HG03432 (cell line): Measurements from ENCODE around the gene DPF3.

Experiments
- ATAC-seq: cut with Tn5 transposase; IDR thresholded peaks from one replicate; pipeline ENCODE4 v1.9.1; 2021; ENCODE audit warnings: mild to moderate bottlenecking, moderate library complexity; ENCODE audit not compliant: unreplicated experiment

DPF3 gene

DNA sequence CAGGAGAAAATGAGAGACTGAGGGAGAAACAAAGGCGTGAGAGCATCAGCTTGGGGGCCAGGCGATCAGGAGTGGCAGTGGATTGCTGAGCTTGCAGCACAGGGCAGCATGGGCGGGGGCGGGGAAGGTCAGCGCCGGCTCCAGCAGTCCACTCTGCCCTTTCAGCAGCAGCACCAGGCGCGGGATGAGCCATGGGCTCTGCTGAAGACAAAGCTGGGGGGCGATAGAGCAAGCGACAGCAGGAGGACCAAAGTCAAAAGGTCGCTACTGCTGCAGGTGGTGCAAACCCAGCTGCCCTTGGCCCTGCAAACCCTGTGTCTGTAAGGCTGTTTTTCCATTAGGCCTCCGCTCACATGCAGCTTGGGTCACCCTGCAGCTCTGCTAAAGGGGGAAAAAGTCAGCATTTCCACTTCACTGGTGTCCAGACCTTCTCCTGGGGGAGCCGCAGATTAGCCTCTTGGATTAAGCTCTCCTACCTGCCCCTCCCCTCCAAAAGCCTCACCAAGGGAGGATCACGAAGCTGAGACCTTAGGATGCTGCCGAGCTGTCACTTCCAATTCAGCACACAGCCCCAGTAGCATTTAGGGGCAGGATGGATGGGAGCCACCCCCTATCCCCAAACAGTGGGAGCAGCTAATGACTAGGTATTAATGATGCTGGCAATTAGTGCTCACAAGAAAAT, 204.8 kb downstream of the DPF3 start:
- ATAC-seq, result no peak

DNA sequence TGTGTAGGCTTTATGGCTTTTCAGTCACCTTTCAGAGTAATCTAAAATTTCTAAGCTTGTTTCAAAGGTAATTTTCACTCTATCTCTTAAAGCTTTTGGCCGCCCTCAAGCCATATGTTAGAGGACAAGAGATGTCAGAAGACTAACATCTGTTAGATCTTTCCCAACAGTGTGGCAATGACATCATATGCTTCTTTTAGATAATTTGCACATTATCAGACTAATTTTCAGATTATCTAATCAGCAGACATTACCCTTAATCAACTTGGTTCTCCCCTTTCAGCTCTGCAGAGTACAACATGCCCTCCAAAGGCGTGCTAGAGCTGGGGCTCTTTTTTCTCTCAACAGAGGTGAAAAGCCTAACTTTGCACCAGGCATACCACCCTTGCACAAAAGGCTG, 207.1 kb downstream of the DPF3 start:
- ATAC-seq, result no peak

DNA sequence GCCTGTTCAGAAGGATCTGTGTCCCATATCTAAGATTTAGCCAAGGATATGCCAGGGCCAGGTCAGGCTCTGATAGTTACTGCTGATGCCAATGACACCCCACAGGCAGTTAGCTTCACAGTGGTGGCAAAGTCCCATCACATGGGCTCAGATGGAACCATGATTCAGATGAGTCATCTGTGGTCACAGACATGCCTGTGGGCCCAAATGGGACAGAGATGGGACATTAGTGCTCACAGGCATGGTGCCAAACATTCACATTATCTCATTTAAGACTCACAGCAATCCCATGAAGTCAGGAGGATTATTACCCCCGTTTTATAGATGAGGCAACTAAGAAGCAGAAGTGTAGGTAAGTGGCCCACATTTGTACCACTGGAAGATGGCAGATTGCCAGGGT, 207.8 kb downstream of the DPF3 start:
- ATAC-seq, result no peak

DNA sequence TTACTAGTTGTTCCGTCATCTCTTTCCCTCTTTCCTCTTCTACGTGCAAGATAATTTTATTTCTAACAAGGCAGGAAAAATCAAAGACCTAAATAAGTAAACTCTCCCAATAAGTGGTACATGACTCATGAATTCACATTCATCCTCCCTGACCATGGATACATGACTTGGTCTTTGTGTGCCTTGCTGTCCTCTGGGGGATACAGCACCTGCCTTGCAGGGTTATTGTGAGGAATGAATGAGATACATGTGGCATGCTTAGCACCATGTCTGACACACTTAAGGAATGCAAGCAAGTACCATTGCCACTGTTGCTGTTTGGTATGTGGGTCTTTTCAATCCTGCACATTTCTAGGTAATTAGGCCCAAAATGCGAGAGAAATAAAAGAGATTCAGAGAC, 208.4 kb downstream of the DPF3 start:
- no peak for ATAC-seq

DNA sequence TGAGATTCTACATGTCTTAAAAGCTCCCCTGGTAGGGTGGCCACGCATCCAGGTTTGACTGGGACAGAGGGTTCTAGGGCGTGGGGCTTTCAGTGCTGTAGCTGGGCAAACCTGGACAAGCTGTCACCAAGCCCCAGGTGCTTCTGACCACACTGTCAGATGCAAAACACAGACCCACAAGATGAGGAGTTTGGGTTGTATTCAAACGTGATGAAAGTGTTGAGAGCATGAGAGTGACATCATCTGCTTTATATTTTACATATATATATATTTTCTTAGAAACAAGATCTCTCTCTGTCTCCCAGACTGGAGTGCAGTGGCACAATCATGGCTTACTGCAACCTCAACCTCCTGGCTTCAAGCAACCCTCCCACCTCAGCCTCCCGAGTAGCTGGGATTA, 210.1 kb downstream of the DPF3 start:
- ATAC-seq, result no peak

DNA sequence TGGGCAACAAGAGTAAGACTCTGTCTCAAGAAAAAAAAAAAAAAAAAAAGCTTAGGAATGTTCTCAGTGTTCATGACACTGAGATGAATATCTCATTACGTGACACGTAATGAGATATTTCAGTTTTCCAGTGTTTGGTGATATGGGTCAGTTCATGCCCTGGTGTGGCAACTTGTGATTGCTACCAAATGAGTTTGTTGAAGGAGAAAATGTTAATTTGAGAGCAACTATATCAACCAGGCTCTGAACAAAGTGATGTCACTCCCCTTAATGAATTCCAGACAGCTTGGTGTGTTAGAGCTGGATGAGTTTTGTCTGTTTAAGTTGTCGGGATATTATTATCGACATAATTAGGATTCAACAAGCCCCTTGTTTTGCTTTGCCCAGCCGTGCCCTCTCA, 211.7 kb downstream of the DPF3 start:
- ATAC-seq, result no peak

DNA sequence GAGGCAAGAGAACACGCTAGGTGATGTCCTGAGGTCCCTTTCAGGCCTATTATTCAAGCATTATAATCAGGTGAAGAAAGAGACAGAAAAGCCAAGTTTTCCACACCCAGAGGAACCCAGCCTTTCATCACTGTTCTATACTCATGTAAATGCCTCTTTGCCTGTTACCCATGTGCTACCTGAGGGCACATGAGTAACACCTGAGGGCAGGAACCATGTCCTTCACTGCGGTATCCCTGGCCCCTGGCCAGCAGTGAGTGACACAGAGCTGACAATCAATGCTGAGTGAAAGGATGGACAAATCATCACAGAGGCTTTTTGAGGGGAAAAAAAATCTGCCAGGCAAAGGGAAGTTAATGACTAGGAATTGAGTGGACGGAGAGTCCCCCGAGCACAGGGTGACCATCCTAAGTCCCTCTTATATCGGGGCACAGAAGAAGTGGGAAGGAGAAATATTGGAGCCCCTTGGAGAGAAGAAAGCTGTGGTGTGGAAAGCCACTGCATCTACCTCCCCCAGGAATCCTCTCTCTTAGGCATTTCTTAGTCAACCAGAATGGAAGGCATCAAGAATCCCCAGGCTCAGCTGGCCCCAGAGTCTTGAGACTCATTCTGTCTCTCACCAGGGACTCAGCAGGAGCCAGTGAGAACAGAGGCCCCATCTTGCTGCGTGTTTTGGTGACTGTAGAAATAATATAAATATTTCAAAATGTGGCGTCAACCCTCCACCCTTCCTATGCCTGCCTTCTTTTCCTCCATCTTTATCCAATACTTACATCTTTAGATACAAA, 212.9 kb downstream of the DPF3 start:
- no peak for ATAC-seq

DNA sequence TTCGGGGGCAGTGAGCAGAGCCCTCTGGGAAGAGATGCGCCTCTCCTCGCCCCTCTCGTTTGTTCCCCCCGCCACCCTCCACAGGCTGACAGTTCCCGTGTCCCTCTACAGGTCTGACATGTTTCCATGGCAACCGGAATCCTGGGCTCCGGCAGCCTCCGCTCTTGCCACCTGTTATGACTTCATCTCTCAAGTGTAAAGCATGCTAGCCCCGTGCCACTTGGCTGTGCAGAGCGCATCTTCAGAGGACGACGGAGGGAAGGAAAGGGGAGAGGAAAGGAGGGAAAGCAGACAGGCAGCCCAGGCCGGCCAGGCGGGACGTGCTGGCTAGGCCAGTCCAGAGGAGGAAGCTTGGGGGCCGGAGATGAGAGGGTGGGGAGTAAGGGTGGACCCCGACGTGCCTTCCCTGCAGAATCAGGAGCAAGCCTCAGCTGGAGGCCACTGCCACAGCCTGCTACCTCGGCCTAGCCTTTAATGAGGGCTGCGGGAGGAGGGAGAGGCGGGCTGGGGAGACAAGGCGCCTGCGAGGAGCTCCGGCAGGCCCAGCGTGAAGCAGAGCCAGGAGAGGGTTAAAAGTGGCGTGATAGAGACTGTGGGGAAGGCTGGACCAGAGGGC, 214.3 kb downstream of the DPF3 start:
- ATAC-seq, result no peak

DNA sequence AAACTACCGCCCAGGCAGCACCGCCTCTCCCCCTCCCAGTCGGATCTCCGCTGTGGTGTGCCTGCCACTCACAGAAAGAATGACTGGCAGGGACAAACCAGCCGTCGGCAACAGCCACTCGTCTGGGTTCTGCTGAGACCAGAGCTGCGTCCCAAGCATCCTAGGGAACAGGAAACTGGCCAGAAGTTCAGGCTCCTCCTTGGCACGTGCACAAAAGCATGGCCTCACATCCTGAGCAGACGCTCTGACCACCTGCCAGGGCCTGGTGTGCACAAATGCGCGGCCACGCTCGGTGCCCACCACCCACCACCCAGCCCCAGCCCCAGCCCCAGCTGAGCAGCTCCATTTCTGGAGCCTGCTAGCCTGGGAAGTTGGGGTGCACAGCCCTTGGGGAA, 214.8 kb downstream of the DPF3 start:
- no peak for ATAC-seq

DNA sequence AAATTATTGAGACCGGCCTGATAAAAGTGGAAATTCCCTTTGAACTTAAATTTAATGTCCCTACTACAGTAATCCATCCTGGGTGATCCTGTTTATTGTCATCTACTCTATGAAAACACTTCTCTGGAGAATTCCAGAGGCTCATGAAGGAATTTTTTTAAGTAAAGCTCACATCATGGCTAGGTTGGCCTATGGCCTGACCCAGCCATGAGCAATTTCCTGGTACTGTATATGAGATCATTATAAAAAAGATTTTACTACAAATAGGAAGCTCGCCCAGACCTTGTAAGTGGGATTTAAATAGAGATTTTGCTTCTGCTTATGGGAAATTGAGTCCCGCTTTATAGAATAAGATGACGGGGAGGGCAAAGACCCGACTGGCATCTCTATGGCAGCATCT, 215.5 kb downstream of the DPF3 start:
- no peak for ATAC-seq

DNA sequence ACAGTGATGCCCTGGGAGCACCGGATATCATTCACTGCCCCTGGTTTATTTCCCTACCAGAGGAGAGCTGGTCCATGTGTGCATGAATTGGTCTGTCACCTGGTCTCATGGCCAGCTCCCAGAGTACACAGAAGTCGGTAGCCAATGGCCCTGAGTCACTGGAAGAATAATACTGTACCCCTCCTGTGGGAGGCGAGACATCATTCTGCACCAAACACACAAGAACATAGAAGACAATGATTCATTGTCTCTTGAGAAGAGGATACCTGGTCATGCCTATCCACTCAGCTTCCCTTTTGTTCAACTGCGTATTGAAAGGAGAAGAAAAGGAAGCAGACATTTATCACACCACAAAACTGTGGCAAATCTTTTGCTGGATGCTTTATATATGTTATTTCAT, 216.2 kb downstream of the DPF3 start:
- no peak for ATAC-seq

DNA sequence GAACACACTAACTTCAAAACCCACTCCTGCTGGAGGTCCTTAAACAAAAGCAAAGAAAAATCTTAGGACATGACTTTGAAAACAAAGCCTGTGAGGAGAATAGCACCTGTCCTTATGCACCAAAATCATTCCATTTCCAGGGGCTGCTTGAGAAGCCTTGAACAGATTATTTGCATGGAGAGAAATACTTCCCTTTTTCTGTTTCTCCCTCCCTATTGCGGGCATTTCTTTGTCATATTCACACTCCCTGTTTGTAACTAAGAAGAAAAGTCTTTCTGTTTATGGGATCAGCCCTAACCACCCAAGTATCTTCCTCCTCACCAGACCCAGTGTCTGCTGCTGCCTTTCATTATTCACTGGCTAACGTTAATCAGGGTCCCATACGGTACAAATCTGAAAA, 218.8 kb downstream of the DPF3 start:
- no peak for ATAC-seq

DNA sequence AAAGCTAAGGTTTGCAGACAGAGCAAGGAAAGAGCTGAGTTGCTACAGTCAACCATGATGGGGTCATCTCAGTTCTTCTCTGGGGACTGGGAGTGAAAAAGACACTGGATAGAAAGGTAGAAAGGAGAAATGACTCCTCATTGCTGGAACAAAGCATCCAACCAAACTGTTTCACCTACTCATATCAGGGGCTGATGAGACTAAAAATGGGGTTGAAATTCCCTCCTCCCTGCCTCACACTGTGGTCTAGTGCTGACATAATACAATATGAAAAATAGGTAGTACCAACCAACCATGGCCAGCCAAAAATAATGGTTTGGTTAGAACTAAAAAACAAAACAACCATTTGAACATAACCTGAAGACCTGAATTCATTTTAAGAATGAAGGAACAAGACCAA, 220.7 kb downstream of the DPF3 start:
- no peak for ATAC-seq

DNA sequence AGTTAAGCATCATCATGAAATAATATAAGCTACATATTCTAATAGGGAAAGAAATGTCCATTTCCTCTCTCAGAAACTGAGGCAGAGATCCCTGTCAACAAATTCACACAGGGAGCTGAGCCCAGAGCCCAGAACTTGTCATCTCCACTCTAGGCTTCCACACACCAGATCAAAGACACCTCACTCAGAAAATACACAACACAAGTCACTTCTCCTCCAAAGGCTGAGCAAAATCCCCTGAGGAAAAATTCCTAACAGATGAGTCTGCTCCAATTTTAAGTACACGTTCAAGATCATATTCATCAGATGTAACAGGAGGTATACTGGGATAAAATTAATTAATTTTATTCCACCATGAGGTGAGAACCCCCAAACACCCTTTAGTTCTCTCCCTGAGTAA, 227.3 kb downstream of the DPF3 start:
- no peak for ATAC-seq

DNA sequence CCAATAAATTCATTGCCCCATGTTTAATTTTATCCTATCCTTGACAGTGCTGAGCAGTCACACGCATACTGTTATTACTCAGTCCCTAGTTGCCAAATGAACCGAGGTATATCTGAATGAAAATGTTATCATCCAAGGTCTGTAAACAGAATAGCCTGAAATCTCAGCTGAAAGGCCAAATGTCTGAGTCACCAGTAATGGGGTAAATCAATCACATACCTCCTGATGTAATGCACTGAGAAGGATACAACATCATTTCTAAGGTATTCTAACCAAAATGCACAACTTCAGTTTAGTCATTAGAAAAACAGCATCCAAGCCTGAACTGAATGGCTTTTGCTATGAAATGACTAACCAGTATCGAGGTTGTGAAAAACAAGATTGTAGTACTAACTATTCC, 228.6 kb downstream of the DPF3 start:
- ATAC-seq, result no peak

DNA sequence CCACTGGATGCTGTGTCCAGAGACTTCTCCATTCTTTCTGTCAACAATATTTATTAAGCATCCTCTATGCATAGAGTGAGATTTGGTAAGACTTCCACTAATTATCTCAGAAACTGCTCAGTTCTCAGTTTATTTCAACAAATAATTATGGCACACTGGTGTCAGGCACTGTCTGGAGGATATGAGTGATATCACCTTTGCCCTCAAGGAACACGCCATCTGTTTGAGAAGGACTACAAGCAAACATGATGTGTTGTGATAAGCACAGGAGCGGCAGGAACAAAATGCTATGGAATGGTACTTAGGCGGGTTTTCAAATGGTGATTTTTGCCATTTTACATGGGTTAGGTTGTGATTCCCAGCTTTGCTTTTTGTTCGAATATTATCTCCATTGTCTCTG, 229.2 kb downstream of the DPF3 start:
- ATAC-seq, result no peak

DNA sequence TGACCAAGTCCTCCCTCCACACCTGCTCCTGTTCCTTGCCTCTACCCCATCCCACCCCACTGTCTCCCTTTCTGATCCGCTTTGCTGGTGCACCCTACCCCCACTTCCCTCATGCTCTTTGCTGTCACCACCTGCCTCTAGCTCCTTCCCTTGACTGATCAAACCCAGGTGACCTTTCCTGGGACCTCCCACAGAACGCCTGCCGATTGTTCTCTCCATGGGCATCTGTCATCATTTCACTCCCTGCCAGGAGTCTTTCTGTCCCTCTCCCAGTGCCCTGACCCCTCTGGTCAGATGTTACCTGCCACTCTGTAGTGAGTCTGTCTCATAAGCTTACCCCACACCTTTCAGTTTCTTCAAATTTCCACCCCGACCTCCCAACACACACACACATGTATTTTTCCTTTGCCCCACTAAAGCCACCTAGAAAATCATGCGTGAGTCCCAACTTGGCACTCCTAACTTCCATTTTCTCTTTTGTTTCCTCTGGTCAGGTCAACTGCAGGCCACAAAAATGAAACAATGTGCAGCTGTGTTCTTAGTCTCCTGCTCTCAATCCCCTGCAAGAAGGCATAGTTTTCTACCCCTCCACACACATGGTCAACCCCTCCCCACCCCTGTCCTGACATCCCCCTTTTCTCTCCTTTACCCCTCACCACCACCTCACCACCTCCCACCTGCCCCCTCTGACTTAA, 229.8 kb downstream of the DPF3 start:
- no peak for ATAC-seq

DNA sequence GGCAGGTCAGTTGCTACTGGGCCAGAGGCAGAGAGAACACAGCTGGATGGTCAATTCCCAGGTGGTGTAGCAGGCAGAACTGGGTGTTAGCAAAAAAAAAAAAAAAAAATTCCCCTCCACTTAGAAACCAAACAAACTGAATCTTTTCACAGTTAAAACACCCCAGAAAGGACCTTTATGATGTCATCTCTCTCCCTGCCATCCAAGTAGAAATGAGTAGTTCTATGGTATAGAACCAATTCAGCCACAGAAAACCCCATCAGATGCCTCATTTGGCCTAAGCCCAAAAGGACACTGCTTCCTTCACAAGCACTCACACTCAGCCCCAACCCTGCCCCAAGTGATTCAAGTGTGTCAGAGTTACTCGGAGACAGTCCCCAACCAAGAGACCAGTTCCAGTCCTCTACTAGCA, 230.8 kb downstream of the DPF3 start:
- no peak for ATAC-seq

DNA sequence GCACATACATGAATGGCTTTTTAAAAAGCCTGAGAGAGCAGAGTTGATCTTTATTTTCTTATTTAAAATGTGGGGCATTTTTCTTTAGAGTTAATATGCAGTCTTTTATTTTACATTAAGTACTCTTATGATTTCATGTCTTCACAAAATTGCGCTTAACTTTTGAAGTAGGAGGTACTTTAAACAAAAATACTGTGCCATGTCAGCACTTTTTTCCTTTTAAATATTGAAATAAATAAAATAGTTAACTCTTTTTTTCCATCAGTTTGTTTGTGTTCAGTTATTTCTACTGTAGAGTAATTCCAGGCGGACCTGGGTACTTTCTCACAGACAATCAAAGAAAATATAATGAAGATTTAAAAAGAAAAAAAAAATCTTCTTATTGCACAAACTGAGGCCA, 231.7 kb downstream of the DPF3 start:
- ATAC-seq, result no peak

DNA sequence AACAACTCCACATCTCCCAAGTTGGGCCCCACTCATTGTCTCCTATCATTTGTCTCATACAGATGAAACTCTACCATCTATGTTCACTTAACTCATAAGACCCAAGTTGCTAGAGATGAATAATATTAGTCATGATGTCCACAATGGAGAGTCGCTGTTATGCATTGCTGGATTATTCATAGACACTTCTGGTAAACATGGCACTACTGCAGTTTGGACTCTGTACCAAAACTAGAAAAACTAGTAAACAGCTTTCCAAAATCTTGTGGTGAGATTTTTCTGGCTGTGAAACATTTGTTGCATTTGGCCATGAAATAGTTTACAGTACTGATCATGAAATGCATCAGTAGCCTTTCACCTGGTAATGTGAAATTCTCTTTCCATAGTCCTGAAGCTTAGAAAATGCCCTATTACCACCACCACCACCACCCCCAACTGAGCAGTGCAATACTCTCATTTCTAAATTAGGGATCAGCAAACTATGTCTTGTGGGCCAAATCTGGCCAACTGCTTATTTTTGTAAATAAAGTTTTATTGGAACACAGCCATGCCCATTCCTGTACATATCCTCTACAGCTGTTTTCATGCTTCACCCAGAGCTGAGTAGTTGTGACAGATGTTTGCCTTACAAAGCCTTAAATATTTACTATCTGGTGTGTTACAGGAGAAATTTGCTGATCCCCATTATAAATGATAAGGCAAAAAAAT, 236.5 kb downstream of the DPF3 start:
- ATAC-seq, result no peak

DNA sequence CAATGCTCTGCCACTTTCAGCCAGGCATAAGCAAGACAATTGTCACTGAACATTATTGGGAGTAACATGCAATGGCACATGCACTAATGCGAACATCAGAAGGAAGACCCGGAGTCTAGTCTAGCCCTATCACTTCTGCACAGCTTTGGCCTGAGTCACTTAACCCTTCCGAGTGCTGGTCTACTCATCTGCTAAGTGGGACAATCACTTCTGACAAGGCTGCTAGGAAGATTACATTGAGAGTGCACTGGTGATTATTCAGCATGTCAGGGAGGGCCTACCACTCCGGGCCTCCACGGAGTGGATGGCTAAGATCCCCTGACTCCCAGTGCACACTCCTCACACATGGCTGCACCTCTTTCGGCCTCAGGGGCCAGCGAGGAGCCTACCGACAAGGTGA, 240.9 kb downstream of the DPF3 start:
- no peak for ATAC-seq
